ENCODE measurements around the gene FOCAD.

FOCAD gene

DNA sequence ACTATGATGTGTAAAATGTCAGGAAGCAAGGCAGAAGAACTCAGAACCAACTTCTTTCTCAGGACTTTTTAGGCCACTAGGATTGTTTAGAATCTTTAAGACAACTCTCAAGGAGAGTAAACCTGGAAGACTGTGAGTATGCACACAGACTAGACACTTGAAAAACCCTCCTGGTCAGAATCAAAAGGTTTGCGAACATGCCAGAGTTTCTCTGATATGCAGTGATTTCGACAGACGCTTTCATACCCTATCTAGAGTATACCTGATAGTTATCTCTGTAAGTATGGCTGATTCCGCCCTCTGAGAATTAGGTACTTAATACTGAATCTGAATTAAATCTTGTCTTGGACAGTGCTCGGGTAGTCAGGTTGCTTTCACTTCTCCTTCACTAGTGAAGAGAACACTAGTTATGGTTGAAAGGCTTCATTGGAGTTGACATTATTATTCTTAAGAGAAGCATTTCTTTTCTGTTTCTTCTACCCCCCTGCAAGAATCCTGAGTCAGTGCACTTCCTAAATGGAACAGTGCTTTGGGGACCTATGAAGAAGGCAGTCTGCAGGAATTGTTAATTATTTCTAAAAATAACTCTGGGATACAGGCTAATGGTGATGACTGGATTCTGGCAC is 189.3 kb downstream of the FOCAD start:
- no peak for DNase-seq (ENCODE audit: low read depth)

DNA sequence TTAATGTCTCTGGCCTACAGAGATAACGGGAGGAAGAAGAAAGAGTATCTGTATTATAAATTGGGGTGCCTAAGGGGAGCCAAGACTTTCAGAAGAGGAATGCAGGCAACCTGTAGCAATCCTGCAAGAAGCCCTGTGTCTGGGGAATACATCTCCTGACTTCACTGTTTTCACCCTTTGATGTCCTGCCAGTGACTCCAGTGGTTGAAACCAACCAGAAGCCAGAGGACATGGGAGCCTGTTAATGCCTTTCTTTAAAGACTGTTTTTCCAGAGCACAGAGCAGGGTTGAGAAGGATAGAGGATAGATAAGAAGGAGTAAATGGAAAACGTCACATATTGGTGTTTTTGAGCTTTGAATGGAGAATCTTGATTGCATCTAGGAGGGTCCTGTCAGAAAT is 196.2 kb downstream of the FOCAD start:
- no peak for DNase-seq (ENCODE audit: low read depth)

DNA sequence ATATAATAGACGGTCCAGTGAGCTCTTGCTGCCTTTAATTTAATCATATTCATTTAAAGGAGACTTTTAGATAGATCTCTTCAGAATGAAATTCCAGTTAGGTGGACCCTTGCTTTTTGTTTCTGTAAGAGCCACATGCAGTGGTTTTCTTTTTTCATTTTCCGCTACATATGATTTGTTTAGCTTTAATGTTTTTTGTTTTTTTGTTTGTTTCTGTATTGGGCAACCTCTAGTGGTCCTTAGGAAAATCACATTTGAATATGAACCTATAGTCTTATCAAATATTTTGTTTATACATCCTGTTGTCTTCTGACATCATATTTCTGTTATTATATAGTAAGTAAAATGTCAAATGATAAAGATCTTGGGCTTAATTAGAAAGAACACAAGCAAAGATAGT is 196.6 kb downstream of the FOCAD start:
- no peak for DNase-seq (ENCODE audit: low read depth)

DNA sequence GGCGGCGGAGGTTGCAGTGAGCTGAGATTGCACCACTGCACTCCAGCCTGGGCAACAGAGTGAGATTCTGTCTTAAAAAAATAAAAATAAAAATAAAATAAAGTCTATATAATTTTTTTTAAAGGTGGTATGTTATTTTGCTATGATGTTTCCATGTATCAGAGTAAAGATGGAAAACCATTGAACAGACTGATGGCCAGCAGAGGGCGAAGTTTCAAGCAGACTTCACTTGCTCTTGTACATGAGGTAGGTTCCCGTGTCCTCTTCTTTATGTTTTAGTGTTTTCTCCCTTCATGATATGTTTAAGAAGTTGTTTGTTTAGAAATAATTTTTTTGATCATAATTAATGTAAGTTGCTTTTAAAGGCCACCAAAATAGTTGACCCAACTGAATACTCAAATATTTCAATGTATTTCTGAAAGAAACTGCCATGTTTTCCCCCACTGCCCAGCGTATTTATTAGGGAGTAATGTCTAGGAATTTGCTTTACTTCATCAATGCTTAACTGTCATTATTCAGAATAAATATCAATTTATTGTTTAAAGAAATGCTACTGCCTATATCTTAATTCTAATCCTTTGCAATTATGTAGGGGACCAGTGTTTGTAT is 201.0 kb downstream of the FOCAD start:
- DNase-seq (ENCODE audit: low read depth) = peak; percentile 0

DNA sequence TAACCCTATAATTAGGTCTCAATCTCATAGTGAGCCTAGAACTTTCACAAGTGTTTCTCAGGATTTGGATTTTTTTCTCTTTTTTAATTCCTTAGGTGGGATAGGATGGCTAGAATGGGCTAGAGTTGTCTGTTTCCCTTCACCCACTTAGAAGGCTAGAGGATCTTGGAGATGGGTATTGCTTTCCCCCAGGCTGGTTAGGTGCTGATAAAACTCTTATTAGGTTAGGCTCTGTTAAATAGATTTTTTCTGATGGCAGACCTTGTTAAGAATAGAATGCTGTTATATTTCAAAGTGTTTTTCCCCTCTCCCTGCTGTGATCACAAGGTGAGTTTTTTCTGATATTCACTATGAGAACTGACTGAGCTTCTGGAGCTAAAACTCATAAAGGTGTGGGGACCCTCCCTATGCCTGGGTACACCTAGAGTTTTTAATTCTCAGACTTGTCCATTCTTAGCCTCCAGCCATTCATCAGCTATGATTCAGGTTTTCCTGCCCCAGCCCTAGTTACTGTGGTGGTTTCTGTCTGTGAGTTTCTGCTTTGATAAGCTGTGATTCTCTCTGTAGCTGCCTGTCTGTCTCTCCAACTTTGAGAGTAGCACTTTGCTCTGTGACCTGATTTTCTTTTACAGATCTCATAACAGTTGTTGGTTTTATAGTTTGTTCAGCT is 215.0 kb downstream of the FOCAD start:
- DNase-seq (ENCODE audit: low read depth) = no peak

DNA sequence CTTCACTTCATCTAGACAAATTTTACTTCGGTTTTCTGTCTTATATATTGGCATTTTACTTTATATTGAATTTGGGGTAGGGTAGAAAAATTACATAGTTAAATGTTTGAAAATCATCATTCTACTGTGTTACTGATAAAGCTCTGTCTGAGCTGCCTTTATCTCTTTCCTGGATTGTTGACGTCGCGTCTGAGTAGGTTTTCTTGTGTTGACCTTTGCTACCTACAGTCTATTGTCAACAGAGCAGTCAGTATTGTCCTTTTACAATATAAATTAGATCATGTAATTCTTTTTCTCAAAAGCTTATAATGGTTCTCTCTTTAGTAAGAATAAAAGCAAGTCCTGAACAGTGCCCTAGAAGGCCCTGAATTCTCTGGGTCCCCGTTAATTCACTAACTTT is 219.2 kb downstream of the FOCAD start:
- DNase-seq (ENCODE audit: low read depth) = no peak

DNA sequence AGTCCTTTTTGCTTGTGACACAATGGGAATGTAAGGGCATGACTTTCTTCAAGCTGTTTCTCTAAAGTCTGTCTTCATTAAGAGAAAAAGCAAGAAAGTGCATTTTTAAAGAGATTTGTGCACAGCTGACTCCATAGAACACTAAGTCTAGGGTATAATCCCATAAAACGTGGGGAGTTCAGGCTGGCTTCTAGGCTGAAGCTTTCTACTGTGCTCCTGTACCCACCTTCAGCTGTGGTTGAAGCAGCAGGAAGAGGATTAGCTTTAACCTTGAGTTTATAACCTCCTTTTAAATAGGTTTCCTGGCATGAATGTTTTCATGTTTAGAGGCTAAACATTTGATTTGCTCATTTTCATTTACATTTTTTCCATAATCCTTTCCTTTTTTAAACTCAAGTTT is 220.9 kb downstream of the FOCAD start:
- no peak for DNase-seq (ENCODE audit: low read depth)

DNA sequence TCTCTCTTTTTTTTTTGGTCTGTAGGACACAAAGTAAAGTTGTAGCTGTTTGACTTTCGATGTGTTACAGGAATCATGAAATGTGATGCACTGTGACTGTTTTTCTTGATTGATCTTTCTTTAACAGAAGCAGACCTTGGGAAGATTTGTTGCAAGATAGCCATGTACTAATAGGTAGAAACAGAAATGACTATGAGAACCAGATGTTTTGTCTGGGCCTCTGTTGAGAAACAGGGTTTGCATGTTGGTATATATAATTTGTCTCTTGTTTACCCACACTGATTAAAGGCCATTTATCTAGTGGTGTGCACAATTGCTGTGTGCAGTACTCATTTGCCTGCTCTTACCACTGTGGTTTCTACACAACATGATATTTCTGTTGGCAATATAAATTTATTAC is 222.3 kb downstream of the FOCAD start:
- no peak for DNase-seq (ENCODE audit: low read depth)

DNA sequence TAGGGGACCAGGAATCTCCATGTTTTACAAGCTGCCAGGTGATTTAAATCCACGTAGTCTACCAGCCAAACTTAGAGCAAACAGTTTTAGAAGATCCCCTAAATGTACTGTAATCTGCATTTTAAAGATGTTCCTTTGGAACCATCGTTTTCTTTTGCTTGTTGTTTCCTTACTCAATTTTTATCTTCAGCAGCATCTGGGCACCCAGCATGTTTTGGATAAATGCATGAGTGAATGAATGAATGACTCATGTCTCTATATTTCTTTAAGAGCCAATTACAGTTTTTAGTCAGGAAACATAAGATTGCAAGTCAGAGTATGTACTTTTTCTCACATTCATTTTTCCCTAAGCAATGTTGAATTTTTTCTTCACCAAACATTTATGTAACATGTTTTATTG is 224.4 kb downstream of the FOCAD start:
- DNase-seq (ENCODE audit: low read depth) = no peak

DNA sequence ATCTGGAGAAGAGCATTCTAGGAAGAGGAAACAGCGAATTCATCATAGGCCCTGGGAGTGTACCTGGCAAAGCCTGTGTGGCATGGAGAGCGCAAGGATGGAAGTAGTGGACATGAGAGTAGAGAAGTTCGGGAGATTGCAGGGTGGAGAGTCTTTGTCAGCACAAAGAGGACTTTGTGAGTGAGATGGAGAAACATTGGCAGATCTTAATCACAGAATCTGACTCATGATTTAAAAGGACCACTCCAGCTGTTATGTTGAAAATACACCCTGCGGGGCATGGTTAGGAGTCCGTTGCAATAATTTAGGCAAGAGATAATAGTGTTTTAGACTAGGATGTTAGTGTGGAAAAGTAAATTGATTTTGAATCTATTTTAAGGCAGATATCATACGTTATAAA is 230.5 kb downstream of the FOCAD start:
- DNase-seq (ENCODE audit: low read depth) = no peak

DNA sequence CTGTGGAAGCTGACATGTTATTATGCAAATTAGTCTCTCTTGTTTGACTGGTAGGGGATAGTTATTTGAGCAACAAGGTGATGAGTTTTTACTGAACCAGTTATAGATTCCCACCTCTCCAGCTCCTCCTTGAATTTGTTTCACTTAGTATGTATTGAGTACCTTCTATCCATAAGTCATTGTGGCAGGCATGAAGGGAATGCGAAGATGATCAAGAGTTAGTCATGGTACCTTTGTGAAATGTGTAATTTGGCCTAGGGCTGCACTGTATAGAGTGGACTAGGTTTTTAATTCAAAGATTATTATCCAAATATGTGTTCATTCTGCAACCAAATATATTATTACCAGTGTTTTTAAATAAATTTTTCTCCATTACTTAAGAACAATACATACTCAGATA is 237.3 kb downstream of the FOCAD start:
- no peak for DNase-seq (ENCODE audit: low read depth)

DNA sequence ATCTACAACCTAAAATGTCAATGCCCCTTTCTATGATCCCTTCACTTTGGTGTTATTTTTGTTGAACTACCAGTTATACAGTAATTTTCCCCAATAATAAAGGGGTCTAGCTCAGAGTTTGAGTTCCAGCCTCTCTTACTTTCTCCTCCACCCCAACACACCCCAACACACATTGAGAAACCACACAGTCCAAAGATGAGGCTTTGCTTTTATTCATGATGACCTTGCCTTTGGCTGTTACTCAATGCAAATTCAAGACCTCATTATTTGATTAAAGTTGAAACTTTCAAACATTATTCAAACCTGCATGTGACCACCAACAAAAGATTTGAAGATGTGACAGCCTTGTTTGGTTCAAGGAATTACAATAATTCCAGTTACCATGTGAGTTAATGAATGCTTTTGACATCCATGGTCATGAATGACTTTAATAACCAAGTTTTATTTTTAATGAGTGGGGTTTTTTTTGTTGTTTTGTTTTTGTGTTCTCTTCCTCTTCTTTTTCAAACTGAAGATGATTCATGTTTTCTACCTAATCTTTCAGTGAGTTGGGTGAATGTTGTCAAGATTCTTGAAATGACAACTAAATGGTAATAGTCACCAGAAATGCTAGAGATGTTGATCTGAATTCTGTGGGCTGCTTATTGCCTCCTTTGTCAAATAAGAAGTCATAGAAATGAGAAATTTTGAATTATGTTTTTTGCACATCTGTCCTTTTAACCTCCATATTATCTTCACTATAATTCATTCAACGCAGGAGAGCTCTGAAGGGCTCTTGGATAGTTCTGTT is 241.4 kb downstream of the FOCAD start:
- DNase-seq (ENCODE audit: low read depth) = no peak

DNA sequence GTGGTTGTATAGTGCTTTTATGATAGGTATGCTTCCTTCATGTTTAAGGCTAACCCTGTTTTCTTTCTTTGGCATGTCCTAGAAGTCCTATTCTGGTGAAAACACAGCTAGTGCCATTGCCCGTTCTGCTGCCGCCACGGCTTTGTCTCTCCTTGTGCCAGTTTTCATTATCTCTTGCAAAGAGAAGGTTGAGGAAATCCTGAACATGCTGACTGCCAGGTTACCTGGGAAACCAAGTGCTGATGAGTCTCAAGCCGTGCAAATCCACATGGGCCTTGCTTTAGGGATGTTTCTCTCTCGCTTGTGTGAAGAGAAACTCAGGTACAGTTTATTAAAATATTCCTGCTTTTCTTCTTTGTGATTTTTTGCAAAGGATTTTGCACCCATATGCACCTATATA is 245.2 kb downstream of the FOCAD start:
- no peak for DNase-seq (ENCODE audit: low read depth)

DNA sequence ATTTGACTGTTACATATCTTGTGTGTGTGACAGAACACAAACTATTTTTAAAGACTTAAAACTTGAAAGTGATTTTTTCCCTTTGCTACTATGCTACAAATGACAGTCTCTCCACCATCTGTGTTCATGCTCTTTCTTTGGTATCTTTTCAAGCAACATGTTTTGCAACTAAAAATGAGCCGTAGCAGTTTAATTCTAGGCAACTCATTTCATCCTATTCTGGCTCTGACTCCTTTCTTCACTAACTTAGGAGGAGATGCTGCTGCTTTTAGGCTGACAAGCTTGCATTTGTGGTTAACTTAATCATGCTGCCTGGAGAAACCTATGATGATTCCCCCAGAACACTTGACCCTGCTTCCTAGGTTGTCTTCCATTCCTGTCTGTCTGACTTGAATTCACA is 246.8 kb downstream of the FOCAD start:
- no peak for DNase-seq (ENCODE audit: low read depth)

DNA sequence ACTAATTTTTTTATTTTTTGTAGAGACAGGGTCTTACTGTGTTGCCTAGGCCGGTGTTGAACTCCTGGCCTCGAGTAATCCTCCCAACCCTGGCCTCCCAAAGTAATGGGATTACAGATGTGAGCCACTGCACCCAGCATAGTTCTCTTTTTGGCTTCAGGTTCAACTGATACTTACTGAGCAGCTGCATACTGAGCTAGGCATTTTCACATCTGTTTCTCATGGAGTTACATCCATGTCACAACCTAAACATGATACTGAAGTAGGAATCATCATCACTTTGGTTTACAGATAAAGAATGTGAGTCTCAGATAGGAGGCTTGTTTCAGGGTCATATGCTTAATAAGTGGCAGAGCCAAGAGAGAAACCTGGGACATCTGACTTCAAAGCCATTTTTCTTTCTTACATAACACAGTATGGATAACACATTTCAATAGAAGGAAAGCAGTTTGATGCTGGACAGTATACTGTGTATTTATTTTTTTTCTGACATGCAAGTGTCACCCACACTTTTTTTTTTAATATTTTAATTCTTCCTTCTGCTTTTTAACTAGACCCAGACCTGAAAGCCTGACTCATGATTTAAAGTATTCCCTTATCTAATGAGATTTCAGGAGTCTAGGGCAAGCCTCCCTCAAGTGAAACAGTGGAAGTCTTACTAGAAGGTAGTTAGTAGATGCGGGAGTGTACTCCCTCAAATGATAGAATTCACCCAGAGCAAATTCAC is 256.6 kb downstream of the FOCAD start:
- DNase-seq (ENCODE audit: low read depth) = no peak

DNA sequence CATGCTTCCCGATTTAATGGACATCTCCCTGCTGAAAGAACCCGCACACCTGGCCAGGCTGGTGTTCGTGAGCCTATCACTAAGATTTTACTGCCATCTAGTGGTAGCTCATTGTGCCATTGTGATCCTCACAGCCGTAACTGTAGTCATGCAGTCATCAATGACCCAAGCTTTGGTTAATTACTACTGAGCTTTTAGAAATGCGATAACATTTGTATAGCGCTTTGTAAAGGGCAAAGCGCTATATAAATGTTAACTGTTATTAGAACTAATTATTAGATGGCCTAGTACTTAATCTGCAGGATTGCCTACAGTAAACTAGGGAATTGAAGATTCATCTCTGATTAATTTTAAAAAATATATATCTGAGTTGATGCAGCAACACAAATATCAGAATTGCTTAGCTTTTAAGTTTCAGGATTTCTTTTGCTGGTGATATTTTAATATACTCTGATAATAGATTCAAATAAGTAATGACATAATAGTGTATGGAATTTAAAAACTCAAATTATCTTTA is 257.2 kb downstream of the FOCAD start:
- DNase-seq (ENCODE audit: low read depth) = peak; percentile 7

DNA sequence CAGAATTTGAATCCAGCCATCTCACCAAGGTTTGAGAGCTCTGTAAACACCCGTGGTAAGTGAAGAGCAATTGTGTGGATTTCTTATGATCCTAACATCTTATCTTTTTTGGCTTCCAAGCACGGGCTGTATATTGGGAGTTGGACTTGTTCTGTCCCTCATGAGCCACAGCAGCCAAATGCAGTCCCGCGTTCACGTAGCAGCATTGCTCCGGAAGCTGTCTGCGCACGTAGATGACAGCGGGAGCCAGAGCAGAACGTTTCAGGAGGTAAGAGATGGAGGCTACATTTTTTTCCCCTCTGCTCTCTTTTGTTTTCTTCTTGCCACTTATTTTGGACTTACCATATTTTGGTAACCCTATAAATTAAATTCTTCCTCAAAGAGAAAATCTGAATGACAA is 260.4 kb downstream of the FOCAD start:
- no peak for DNase-seq (ENCODE audit: low read depth)

DNA sequence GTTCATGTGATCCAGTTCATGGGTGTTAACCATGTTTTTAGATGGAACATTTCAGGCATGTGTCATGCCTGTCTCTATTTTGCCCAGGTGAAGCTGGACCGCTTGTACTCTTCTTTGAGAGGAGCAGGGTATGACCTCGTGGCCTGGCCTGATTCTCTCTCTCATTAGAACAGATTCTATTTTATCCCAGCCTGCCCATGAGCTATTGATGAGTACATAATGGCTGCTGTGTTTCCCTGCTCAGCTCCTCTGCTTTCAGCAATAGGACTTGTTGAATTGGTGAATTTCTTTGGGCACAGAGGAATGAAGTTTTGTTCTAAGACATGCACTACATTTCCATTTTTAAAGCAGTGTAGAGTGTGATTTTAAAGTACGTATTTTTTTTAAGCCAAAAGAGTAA is 261.2 kb downstream of the FOCAD start:
- DNase-seq (ENCODE audit: low read depth) = no peak

DNA sequence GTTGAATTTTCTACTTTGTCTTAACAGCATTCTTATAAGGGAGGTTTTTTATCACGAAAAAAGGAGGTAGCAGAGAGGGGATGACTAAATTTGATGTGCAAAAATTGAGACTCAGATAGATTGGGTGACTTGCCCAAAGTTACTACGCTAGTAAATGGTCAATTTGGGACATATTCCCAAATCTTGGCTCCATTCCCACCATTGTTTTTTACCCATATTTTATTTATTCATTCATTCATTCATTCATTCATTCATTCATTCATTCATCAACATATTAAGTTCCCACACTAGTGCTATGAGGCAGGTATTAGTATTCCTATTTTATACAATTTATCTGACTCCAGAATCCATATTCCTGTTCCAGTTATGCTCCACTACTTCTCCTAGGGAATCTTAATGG is 261.8 kb downstream of the FOCAD start:
- DNase-seq (ENCODE audit: low read depth) = no peak

DNA sequence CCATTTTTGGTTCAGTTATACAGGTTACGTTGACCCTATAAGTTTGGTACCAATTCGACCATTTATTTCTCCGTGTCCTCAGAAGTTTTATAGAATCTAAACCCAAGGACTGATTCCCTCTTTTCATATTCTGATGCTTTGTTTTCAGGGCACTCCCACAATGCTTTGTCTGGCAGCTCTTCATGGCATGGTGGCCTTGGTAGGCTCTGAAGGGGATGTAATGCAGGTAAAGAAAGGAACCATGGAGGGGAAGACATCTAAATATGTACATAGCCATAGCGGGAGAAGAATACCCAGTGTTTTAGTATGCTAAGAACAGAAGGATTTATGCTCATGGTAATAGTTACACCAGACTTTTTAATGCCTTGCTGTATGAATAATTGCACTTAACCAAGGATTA is 264.6 kb downstream of the FOCAD start:
- DNase-seq (ENCODE audit: low read depth) = no peak

DNA sequence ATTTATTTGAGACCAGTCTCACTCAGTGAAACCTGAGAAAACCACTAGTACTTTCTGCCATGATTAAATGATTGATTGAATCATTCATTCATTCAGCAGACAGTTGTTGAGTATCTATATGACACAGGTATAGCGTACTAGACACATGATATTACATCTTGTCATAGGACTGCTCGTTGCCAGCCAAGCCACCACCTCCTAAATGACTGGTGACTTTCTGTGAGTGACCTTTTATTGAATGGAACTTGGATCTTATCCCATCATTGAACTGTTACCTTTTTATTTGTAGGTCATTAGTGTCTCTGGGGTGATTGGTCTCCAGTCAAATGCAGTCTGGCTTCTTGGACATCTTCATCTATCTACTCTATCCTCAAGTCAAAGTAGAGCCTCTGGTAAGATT is 266.6 kb downstream of the FOCAD start:
- DNase-seq (ENCODE audit: low read depth) = no peak

Measured in HS-27A (cell line).